ACC112 (cell line): ENCODE results near the gene ITGAV.

Source experiments
- H2AFZ ChIP-seq: fragments of 200-600 bp; sonication (generic); one replicate; pipeline ENCODE4 v1.6.0; 2017; ENCODE audit warnings: antibody characterized with exemption, low read length; ENCODE audit not compliant: unreplicated experiment
- H3K27ac ChIP-seq: fragments of 200-600 bp; sonication (generic); 2 replicates; pipeline ENCODE4 v1.5.1; 2014; ENCODE audit warnings: low read depth, mild to moderate bottlenecking, antibody characterized with exemption, low read length, moderate library complexity
- H3K27me3 ChIP-seq: fragments of 200-600 bp; sonication (generic); 2 replicates; pipeline ENCODE4 v1.6.1; 2014; ENCODE audit warnings: mild to moderate bottlenecking, antibody characterized with exemption, low read length, moderate library complexity, mixed read lengths; ENCODE audit not compliant: insufficient read depth
- H3K36me3 ChIP-seq: fragments of 200-600 bp; sonication (generic); 2 replicates; pipeline ENCODE4 v1.6.1; 2016; ENCODE audit warnings: mild to moderate bottlenecking, antibody characterized with exemption, low read length, moderate library complexity, mixed read lengths; ENCODE audit not compliant: insufficient read depth
- H3K4me1 ChIP-seq: fragments of 200-600 bp; sonication (generic); one replicate; pipeline ENCODE4 v1.6.1; 2016; ENCODE audit warnings: low read length, mixed read lengths; ENCODE audit not compliant: insufficient read depth, unreplicated experiment, control insufficient read depth
- H3K4me3 ChIP-seq: fragments of 200-600 bp; sonication (generic); 2 replicates; pipeline ENCODE4 v1.5.1; 2014; ENCODE audit warnings: mild to moderate bottlenecking, low read depth, low read length
- H3K79me2 ChIP-seq: fragments of 200-600 bp; sonication (generic); one replicate; pipeline ENCODE4 v1.6.0; 2016; ENCODE audit warnings: low read length; ENCODE audit not compliant: control insufficient read depth, unreplicated experiment, insufficient read depth

Gene ITGAV

DNA sequence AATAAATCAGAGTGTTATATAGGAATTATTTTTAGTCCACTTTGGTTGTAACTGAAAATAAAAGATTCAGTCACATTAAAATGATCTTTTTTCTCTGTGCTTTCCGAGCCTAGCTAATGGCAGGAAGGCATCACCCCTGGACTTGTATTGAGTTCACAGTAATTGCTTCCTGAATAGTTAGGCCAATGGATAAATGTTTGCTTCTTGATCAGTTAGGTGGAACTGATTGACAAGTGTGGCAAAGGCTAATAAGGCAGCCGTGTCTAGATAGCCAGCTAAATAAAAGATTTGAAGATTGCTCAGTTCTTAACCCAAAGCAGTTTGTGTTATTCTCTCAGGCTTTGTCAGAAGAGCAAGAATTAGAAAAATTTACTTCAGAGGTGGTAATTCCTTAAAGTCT lies 124.8 kb downstream of the ITGAV start:
- Histone ChIP-seq H3K27me3 (no peaks in the 10 kb centered on the region), H3K4me3 (no peak overlapping the region), H3K36me3 (no peaks in the 10 kb centered on the region), H2AFZ (no peak overlapping the region), H3K4me1 (peaks cover 5% of the 10 kb centered on the region), H3K27ac (no peak overlapping the region), H3K79me2 (no peaks in the 10 kb centered on the region)

DNA sequence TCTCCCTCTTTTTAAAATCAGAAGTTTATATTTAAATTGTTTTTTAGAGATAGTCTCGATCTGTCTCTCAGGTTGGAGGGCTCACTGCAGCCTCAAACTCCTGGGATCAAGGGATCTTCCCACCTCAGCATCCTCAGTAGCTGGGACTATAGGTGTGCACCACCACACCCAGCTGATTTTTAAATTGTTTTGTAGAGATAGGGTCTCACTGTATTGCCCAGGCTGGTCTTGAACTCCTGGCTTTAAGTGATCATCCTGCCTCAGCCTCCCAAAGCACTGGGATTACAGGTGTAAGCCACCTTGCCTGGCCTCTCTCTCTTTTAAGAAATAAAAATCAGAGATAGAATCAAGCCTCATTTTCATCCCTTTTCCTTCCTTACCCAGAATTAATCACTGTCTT lies 126.1 kb downstream of the ITGAV start:
- H3K27me3 ChIP-seq, result no peaks in the 10 kb centered on the region
- no peak overlapping the region for H2AFZ ChIP-seq
- H3K4me1 ChIP-seq, result peaks cover 5% of the 10 kb centered on the region
- H3K27ac ChIP-seq, result no peak overlapping the region
- no peaks in the 10 kb centered on the region for H3K36me3 ChIP-seq
- no peak overlapping the region for H3K4me3 ChIP-seq
- H3K79me2 ChIP-seq, result no peaks in the 10 kb centered on the region

DNA sequence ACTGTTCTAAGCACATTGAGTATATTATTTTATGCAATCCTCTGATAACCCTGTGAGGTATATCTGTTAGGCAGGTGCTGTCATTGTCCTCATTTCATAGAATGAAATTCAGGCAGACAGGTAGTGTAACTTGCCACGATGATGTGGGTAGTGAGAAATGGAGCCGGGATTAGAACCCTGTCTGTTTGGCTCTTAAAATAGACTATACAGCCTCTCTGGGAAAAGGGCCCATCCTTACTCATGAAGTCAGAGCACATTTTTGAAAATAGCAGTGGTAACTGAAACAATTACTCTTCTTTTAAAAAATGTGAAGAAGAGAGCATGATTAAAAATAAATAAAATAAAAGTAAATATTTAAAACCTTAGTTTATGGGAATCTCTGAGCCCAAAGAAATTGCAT lies 127.0 kb downstream of the ITGAV start:
- H3K4me3 ChIP-seq, result no peak overlapping the region
- H3K27ac ChIP-seq, result no peak overlapping the region
- no peaks in the 10 kb centered on the region for H3K36me3 ChIP-seq
- H3K27me3 ChIP-seq, result no peaks in the 10 kb centered on the region
- H3K79me2 ChIP-seq, result no peaks in the 10 kb centered on the region
- H2AFZ ChIP-seq, result no peak overlapping the region
- peaks cover 5% of the 10 kb centered on the region for H3K4me1 ChIP-seq

DNA sequence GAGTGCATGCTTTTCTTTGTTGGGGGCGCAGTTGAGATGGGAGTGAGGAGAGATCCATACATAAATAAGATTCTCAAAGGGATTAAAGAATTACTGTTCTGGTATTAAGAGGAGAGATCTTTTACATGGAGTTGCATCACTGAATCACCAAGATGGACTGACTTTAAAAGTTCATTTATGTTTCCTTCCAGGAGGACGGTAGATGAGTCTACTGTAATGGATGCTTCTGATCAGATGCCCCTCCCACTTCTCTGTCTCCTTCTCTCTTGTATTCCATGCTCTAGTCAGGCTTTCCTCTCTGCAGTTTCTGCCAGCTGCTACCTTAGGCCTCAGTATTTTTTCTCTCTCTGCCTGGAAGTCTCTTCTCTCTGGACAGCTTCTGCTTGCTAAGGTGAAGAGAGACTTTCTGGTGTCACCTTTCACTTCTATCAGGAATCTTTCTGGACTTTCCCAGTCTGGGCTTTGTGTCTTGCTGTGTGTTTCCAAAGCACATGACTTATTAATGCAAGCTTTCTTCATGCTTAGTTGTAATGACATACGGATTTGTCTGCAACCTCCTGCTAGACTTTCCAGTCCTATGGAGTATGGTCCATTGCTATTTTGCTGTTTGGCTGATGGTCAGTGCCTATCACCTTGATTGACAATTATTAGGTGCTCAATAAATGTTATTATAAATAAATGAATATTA lies 127.6 kb downstream of the ITGAV start:
- no peaks in the 10 kb centered on the region for H3K27me3 ChIP-seq
- no peak overlapping the region for H2AFZ ChIP-seq

DNA sequence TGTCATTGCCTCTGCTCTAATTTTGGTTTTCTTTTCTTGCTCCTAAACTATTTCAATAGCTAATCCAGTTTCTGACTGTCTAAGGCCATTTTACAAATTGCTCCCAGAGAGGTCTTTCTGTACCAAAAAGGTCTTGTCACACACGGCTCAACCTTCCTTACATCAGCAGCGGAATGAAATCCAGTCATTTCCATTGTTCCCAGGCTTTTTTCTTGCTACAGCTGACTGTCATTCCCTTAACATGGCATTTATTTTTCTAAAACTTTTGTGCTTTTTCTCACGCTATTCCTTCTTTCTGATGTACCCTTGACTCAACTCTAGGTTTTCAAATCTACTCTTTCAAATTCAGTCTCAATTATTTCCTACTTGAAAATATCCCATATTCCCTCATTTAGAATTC lies 128.3 kb downstream of the ITGAV start:
- Histone ChIP-seq H2AFZ (no peak overlapping the region), H3K4me3 (no peak overlapping the region), H3K27ac (no peak overlapping the region), H3K36me3 (no peaks in the 10 kb centered on the region), H3K27me3 (no peaks in the 10 kb centered on the region), H3K79me2 (no peaks in the 10 kb centered on the region), H3K4me1 (peaks cover 5% of the 10 kb centered on the region)

More for the DNA sequence above, 127.6 kb downstream of the ITGAV start:
- no peaks in the 10 kb centered on the region for H3K36me3 ChIP-seq
- no peak overlapping the region for H3K27ac ChIP-seq
- peaks cover 5% of the 10 kb centered on the region for H3K4me1 ChIP-seq
- no peak overlapping the region for H3K4me3 ChIP-seq
- no peaks in the 10 kb centered on the region for H3K79me2 ChIP-seq

DNA sequence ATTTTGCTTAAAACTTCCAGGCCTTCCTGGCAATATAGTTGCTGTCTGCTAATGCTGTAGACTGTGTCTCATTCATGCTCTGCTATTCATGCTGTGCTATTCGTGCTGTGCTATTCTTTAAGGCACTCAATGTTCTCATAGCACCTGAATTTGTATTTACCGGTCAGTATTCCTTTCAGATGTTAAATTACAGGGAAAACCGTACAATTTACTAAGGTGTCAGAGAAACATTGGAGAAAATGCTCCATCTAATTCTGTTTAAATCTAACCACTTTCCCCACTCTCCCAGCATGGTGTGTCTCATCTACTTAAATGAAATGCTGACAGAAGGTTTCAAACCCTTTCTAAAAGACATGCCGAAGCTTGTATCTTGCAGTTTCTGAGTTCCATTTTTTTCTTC lies 129.0 kb downstream of the ITGAV start:
- H2AFZ ChIP-seq, result no peak overlapping the region
- H3K4me3 ChIP-seq, result no peak overlapping the region
- H3K36me3 ChIP-seq, result no peaks in the 10 kb centered on the region
- no peaks in the 10 kb centered on the region for H3K27me3 ChIP-seq
- no peak overlapping the region for H3K27ac ChIP-seq
- H3K4me1 ChIP-seq, result peaks cover under 1% of the 10 kb centered on the region
- H3K79me2 ChIP-seq, result no peaks in the 10 kb centered on the region

DNA sequence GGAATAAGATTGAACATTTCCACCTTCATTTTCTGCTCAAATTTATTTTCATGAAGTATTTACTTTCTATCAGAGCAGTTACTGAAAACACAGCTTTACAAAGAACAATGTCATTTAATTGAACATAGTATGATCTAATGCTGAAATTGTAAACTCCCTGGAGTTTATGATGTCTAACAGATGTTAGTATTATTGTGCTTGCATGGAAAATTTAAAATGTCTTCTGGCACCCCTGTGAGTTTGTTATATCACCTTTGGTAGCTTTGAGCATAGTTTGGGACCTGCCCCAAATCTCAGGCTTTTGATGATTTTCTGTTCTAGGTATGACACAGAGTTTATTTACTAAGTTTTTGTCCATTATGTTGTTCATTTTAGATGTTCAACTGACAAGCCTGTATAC lies 132.1 kb downstream of the ITGAV start:
- Histone ChIP-seq H3K36me3 (no peaks in the 10 kb centered on the region), H2AFZ (no peak overlapping the region), H3K4me1 (peaks cover 3% of the 10 kb centered on the region), H3K27ac (no peak overlapping the region), H3K27me3 (no peaks in the 10 kb centered on the region), H3K79me2 (no peaks in the 10 kb centered on the region), H3K4me3 (no peak overlapping the region)

DNA sequence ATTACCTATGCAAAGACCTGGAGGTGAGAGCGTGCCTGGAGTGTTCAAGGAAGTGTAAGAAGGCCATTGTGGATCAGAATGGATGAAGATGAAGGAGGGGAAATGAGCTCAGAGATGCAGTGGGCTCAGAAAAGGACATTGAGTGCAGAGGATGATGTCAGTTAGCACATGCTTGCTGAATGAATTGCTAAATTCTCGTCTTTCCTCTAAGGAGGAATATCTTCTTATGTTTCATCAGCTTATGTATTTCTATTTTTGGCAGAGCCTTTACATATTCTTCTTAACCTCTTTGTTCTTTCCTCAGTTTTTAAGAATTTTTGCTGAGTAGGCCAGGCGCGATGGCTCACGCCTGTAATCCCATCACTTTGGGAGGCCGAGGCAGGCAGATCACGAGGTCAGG lies 134.9 kb downstream of the ITGAV start:
- H3K4me1 ChIP-seq, result peaks cover 6% of the 10 kb centered on the region
- H3K27me3 ChIP-seq, result no peaks in the 10 kb centered on the region
- no peak overlapping the region for H3K4me3 ChIP-seq
- H3K27ac ChIP-seq, result no peak overlapping the region
- no peaks in the 10 kb centered on the region for H3K36me3 ChIP-seq
- H3K79me2 ChIP-seq, result no peaks in the 10 kb centered on the region
- no peak overlapping the region for H2AFZ ChIP-seq

DNA sequence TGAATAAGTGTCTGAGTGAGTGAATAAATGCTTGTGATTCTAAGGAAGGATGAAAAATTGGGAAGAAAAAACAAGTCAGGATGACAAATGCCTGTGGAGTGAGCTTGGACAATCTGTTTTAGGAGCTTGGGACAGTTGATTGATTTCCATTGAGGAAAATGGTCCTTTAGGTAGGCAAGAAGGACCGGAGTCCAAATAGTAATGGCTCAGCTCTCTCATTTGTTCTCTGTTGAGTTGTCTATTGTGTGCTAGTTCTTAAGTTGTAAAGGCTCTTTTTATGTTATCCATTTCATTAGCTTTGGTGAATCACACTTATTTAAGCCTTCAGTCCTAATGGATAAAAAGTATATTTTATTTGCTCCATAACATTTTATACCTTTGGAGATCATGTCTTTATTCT lies 135.9 kb downstream of the ITGAV start:
- Histone ChIP-seq H3K4me3 (no peak overlapping the region), H3K79me2 (no peaks in the 10 kb centered on the region), H3K27ac (no peak overlapping the region), H3K27me3 (no peaks in the 10 kb centered on the region), H3K4me1 (peaks cover 6% of the 10 kb centered on the region), H2AFZ (no peak overlapping the region), H3K36me3 (no peaks in the 10 kb centered on the region)

DNA sequence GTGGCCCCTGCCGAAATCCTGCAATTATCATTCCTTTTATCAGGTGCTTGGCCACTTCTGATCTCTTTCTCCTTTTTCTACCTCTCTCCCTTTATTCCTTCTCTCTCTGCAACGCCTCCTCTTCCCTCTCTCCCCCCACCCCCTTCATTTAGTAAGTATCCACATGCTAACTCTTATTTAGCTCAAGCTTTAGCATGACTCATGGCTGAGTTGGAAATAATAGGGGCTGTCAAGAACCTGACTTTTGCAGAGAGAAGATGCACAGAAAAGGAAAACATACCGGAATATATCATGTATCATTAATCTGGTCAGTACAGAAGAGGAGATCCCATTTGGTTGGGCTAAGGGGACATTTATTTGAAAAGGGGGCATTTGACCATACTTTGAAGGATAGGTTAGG lies 137.1 kb downstream of the ITGAV start:
- H3K4me1 ChIP-seq, result peaks cover 6% of the 10 kb centered on the region
- H3K27me3 ChIP-seq, result no peaks in the 10 kb centered on the region
- H2AFZ ChIP-seq, result no peak overlapping the region
- H3K27ac ChIP-seq, result no peak overlapping the region
- no peaks in the 10 kb centered on the region for H3K36me3 ChIP-seq
- H3K4me3 ChIP-seq, result no peak overlapping the region
- H3K79me2 ChIP-seq, result no peaks in the 10 kb centered on the region

DNA sequence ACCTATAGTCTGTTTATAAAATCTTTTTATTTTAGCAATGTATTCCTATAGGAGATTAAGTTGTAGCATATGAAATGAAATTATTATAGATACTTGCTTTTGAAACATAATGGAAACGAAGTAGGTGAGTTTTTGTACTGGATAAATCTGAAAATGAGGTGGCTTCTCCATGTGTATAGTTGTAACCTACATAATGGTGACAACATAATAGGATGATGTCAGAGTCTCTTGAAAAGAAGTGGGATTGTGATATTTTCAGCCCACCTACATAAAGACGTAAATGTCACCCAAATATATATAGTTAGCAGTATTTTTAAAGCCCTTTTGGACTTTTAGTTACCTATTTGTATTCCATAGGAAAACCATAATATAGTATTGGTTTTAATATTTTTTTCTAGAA lies 138.8 kb downstream of the ITGAV start:
- Histone ChIP-seq H2AFZ (no peak overlapping the region), H3K79me2 (no peaks in the 10 kb centered on the region), H3K27me3 (no peaks in the 10 kb centered on the region), H3K36me3 (no peaks in the 10 kb centered on the region), H3K4me1 (peaks cover 6% of the 10 kb centered on the region), H3K4me3 (no peak overlapping the region), H3K27ac (no peak overlapping the region)
